A673 (cell line): ENCODE measurements around the gene ATP7B.

Experiments used
- CTCF ChIP-seq: fragments of 300-800, 200-600 bp; sonication (generic); conservative IDR thresholded peaks from 2 replicates; pipeline ENCODE4 v1.5.1; 2017; ENCODE audit warnings: low read depth, mild to moderate bottlenecking, antibody characterized with exemption, low read length, moderate library complexity, mixed read lengths
- EZH2 ChIP-seq: fragments of 200-600 bp; sonication (generic); IDR thresholded peaks from 2 replicates; pipeline ENCODE4 v1.6.1; 2017; ENCODE audit warnings: borderline replicate concordance, low read depth, mild to moderate bottlenecking, mixed read lengths, antibody characterized with exemption, low read length; ENCODE audit not compliant: poor library complexity, severe bottlenecking

- TF ChIP-seq EZH2 (no peak), CTCF (no peak)
These were observed 14.4 kb upstream of the ATP7B start for GRCh38 chr13:52025475-52026245.
